Left lobe of liver (tissue), 2 donors: ENCODE measurements around the gene OR2V2. TPM values are rescaled to one million over a fixed set of nuclear protein-coding genes. Genes with fewer than 3 reads are reported as not detected.
"Not testable (repeated sequence)": the region's sequence is repeated elsewhere in the genome, so short reads cannot be mapped to it uniquely, and the experiment has no call there.

Experiments
- ATAC-seq: fragments of 200-7000 bp; cut with Tn5 transposase; one replicate; pipeline ENCODE4 v1.9.1; 2020; ENCODE audit warnings: mild to moderate bottlenecking, moderate library complexity
- DNase-seq: peaks from one replicate; pipeline ENCODE4 v3.0.0-alpha.2; 2020; ENCODE audit warnings: low spot score
- total RNA-seq: library from RNA; stranded (reverse); gene quantifications from one replicate; pipeline ENCODE4 v1.2.1, GENCODE V29; 2021
- donor health status: DM: no; HTN: no; CAD: no; lungs with moderate emphysema.
- donor health status: DM: no; HTN: yes; CAD: no.

The OR2V2 gene
- total RNA-seq, 1 donor from 2014 or later: not detected

GRCh38 chr5:181114844-181115778 lies 32.3 kb upstream of the OR2V2 start:
- DNase-seq (peak; percentile 27), ATAC-seq (no peak)

GRCh38 chr5:181118369-181118768 lies 29.0 kb upstream of the OR2V2 start:
- ATAC-seq: no peak
- DNase-seq: peak; percentile 19

DNA sequence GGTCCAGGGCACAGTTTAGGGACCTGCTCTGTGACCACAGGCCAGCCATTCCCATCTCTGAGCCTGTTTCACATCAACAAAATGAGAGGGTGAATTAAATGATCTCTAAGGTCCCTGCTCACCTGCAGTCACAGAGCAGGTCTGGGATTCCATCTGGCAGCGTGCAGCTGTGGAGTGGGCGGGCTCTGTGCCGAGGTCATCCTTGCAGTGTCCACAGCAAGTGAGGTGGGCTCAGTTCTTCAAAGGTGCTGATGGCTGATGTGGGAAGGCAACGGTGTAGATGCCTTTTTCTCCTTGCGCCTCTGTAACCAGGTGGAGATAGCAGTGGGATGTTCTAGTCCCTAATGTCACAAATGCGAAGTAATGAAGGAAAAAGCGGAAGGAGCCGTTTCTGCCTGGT lies 28.3 kb upstream of the OR2V2 start:
- no peak for ATAC-seq
- no peak for DNase-seq

DNA sequence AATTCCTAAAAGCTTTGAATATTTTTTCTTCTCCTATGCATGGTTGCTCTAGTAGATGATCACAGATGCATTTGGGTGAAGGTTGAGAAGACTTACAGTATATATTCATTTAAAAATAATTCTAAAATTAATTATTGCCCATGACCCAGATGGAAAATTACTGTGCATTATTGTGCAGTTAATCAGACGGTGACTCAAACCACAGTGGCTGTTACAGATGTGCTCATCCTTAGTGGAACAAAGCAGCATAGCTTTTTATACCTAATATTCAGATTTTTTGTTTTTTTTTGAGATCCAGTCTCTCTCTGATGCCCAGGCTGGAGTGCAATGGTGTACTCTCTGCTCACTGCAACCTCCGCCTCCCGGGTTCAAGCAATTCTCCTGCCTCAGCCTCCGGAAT lies 27.1 kb upstream of the OR2V2 start:
- ATAC-seq: no peak
- DNase-seq: no peak

DNA sequence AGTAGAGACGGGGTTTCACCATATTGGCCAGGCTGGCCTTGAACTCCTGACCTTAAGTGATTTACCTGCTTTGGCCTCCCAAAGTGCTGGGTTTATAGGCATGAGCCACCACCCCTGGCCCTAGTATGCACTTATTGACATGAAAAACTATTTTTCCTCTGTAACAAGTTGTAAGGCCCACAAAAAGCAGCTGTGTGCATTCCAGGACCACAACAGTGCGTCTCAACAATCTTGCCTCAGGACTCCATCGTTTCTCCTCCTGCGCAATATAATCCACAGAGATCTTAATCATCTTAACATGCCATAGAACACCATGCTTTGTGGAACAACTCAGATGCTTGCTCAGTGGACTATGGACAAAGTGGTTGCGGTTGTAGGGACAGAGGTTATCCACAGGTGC lies 26.6 kb upstream of the OR2V2 start:
- ATAC-seq (no peak), DNase-seq (no peak)

DNA sequence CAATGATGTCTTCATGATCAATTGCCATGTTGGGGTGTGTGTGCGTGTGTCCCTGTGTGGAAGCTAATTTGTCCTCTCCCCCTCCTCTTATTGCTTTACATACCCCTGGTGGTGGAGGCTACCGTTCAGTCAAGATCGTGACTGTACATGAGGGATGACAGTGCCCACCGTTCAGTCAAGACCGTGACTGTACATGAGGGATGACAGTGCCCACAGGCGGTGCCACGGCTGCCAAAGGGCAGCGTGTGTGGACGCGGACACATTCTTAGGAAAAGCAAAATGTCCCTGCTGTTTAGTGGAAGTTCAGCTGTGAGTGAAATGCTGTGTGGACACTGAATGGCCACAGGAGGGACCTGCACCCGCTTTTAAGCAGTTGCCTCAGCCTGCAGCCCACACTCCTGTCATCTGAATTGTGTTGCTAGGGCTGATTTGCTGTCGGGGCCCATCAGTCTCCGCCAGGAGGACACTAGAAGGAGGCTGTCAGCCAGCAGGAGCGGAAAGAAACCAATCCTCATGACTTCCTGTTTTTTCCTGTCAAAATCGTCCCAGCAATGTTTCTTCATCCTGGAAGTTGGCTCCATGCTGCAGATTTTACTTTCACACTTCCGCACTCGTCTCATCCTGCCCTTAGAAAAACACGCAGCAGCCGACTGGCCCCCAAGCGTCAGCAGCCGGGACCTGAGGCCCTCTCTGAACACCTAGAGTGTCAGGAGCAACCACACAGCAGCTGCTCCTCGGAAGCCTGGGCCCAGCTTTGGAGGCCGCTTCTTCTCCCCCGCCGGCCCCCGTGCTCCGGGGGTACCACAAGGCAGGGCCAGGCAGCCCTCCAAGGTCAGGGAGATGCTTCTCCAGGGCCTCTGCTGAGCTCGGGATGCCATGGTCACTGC lies 25.5 kb upstream of the OR2V2 start:
- ATAC-seq (peak; percentile 70), DNase-seq (no peak)

DNA sequence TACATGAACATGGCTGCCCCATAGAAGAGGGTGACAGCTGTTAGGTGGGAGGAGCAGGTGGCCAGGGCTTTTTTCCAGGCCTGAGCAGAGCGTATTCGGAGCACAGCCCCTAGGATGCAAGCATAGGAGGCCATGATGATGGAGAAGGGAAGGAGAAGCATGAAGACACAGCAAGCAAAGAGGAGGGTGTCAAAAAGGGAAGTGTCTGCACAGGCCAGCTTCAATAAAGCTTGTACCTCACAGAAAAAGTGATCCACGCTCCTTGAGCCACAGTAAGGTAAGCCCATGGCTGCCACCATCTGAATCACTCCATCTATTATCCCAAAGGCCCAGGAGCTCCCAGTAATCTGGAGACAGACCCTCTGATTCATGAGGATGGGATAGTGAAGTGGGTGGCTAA lies 22.9 kb upstream of the OR2V2 start:
- DNase-seq (no peak), ATAC-seq (no peak)

GRCh38 chr5:181126841-181127240 lies 20.5 kb upstream of the OR2V2 start:
- no peak for ATAC-seq
- peak; percentile 28 for DNase-seq

GRCh38 chr5:181127456-181127855 lies 19.9 kb upstream of the OR2V2 start:
- DNase-seq: peak; percentile 27
- ATAC-seq: no peak

DNA sequence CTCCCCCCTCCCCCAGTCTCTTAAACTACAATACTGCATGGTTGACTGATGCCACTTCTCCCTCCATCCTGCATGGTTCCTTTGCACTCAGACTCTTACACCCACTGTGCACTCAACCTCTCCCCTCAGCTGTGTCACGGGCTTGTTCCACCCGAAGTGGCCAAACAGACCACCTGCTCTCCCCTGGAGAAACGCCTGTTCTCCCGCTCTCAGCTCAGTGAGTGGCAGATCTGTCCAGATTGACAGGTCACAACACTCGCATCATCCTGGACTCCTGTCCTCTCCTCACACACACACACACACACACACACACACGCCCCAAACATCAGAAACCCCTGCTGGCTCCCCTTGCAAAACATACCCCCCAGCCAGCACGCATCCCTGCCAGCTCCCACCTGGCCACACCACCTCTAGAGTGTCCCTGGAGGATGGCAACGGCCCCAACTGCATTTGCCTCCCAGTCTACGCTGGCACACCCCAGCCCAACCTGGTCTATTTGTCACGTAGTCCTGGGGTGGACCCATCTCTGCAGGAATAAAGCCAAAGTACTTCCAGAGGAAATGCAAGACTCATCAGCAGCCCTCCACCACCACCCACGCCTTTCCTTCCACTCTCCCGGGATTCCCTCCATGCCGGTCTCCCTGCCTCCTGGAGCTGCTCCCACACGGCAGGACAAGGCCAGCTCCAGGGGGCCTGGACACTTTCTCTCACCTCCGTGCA lies 19.3 kb upstream of the OR2V2 start:
- no peak for ATAC-seq
- DNase-seq: peak; percentile 33

GRCh38 chr5:181129601-181130000 lies 17.8 kb upstream of the OR2V2 start:
- ATAC-seq (no peak), DNase-seq (peak; percentile 22)

GRCh38 chr5:181130081-181130480 lies 17.3 kb upstream of the OR2V2 start:
- ATAC-seq: not testable (repeated sequence)
- peak; percentile 23 for DNase-seq

DNA sequence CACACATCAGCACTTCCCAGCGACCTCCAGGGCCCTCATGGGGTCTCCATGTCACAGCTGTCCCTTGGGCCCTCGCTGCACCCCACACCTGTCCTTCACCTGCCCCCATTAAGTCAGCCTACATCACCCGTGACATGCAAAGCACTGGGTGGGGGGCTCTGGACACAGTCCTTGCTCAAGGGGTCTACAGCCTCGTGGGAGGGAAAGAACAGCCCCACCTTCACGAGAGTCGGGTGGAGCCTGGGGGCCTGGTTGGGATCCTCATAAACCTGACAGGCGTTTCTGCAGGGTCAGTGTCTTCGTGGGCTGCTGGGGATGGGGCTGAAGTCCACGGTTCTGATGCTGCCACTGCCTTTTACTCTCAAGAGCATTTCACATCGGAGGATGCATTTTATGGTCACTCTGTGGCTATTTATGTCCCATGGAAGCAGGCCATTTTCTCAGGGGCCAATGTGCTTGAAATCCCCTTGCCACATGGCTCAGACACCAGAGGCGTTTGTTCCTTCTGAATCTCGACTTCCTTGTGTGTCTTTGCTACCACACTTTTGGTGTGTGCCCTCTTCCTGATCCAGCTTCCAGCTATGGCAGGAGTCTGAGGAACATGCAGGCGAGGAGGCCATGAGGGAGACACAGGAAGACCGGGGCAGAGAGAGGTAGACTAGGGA lies 16.4 kb upstream of the OR2V2 start, which contains the start of gene OR2V1:
Gene OR2V1, minus strand, starts transcription at position 338 of the 665 bp plus-strand sequence. CDS start 5,865 bp downstream, outside the sequence.
- no peak for ATAC-seq

DNA sequence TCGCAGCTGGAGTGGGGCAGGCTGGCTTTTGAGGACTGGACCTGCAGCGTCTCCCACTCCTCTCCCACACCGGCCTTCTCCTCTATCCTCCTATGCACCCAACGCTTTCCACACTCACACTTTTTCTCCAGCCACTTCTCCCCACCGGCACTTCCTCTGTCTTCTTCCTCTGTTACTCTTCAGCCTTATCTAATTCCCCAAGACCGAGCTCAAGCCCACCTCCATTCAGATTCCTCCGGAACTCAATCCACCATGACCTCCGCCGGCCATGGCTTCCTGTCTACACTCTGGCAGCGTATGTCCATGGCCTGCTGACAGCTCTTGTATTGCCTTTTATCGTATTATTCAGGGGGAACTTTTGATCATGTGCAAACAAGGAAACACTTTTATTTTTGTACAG lies 15.9 kb upstream of the OR2V2 start:
- DNase-seq (peak; percentile 29), ATAC-seq (no peak)

More for the DNA sequence above, 16.4 kb upstream of the OR2V2 start, which contains the start of gene OR2V1:
- peak; percentile 31 for DNase-seq

DNA sequence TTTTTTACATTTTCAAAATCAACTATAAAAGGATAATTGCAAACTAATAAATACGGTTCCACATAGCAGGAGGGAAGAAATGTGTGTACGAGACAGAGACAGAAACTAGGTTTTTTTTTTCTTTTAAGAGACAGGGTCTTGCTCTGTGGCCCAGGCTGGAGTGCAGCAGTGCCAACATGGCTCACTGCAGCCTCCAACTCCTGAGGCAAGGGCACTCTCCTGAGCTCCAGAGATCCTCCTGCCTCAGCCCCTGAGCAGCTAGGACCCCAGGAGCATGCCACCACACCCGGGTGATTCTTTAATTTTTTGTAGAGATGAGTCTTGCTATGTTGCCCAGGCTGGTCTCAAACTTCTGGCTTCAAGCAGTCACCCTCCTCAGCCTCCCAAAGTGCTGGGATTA lies 14.3 kb upstream of the OR2V2 start:
- ATAC-seq: no peak
- peak; percentile 6 for DNase-seq

DNA sequence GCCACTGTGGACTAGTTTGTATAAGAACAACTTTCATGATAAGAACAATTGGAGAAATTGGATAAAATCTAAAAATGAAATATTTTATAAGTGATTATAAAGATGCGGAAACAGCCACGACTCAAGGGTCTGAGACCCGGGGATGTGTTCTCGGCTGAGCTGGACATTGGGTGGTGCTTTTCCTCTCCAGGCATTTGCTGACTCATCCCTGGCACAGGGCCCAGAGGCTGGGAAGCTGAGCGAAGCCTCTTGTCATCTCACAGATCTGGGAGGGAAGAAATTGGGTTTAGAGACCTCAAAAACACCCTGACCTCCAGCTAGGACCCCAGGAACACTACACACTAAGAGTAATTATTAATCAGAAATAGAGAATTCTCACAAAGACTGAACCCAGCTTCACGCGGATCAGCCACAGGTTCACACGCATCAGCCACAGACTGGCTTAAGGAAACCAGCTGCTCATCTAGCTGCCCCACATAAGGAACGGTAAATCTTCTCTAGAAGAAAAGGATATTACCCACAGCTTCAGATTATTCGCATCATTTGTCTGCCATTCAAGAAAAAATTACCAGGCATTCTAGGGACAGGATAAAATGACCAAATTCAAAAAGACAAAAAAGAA lies 13.7 kb upstream of the OR2V2 start:
- peak; percentile 61 for ATAC-seq
- peak; percentile 72 for DNase-seq

- ATAC-seq (peak; percentile 62), DNase-seq (no peak)
Measured at GRCh38 chr5:181134259-181134658, 13.1 kb upstream of the OR2V2 start.

DNA sequence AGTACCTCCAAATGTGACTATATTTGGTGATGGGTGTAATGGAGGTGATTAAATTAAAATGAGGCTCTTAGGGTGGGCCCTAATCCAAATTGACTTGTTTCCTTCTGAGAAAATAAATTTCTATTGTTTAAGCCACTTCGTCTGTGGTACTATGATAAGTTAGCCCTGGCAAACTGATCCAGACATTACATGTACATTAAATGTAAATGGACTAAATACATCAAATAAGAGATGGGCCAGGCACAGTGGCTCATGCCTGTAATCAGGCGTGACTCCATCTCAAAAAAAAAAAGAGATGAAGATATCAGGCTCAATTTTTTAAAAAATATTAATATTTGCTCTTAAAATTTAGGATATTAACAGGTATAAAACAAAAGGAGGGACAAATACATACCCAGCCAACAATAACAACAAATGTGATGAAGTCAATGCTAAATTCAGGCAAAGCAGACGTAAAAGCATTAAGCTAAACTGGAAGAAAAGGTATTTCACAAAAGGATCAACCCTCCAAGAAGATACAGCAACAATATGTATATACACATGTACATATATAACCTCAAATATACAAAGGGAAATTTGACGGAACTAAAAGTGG lies 10.9 kb upstream of the OR2V2 start:
- ATAC-seq (no peak), DNase-seq (no peak)

GRCh38 chr5:181138258-181138657 lies 9.1 kb upstream of the OR2V2 start:
- DNase-seq (peak; percentile 28), ATAC-seq (no peak)
